Epithelial cell of esophagus (primary cell): Measurements from ENCODE around the gene PDLIM7.

ENCODE experiments used
- DNase-seq: peaks from one replicate; pipeline ENCODE4 v3.0.0; 2010; ENCODE audit warnings: low read depth
- H3K4me3 ChIP-seq: 2 replicates; pipeline ENCODE4 v1.5.1; 2011; ENCODE audit warnings: mild to moderate bottlenecking, low read length, control low read depth
- TF ChIP-seq, protein P1 (sequence below): IDR thresholded peaks from 2 replicates; pipeline ENCODE4 v1.5.1; 2011; ENCODE audit warnings: low read depth, mild to moderate bottlenecking, low read length, control low read depth, inconsistent platforms; ENCODE audit not compliant: insufficient read depth; ENCODE audit errors: missing control alignments

PDLIM7 gene

DNA sequence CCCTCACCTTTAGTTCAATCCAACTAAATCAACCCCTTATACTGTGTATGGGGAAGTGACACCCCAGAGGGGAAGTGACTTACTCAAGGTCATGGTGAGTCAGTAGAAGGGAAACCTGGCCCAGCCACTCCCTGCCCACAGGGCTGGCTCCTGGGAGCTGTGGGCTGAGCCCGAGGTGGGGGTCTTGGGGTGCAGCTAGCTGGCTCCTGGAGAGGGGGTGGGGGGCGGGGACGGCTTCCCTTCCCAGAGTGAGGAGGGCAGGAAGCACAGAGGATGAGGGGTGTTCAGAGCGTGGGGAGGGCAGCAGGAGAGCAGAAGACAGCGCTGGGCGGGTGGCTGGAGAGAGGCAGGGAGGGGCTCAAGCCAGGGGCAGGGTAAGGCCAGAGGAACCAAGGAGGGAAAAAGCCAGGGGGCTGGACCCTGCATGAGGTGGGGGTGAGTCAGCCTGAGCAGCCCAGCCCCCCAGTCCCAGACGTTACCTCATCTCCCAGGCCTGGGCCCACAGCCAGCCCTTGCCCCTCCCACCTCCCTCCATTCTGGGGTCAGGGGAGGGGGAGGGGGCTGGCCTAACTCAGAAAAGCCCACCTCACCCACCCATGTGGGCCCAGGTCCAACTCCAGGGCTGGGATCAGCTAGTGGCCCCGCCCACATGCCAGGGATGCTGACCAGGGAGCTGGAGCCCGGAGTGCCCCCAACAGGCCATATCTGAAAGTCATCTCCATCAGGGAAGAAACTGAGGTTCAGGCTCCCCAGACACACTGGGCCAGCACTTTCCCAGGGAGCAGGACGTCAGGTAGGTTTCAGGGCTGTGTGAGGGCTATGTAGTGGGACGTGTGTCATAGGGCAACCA, 2.8 kb downstream of the PDLIM7 start:
- H3K4me3 ChIP-seq: no peak overlapping the region
- peak; percentile 86 for DNase-seq
- TF ChIP-seq, protein P1, sequence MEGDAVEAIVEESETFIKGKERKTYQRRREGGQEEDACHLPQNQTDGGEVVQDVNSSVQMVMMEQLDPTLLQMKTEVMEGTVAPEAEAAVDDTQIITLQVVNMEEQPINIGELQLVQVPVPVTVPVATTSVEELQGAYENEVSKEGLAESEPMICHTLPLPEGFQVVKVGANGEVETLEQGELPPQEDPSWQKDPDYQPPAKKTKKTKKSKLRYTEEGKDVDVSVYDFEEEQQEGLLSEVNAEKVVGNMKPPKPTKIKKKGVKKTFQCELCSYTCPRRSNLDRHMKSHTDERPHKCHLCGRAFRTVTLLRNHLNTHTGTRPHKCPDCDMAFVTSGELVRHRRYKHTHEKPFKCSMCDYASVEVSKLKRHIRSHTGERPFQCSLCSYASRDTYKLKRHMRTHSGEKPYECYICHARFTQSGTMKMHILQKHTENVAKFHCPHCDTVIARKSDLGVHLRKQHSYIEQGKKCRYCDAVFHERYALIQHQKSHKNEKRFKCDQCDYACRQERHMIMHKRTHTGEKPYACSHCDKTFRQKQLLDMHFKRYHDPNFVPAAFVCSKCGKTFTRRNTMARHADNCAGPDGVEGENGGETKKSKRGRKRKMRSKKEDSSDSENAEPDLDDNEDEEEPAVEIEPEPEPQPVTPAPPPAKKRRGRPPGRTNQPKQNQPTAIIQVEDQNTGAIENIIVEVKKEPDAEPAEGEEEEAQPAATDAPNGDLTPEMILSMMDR: no peak

DNA sequence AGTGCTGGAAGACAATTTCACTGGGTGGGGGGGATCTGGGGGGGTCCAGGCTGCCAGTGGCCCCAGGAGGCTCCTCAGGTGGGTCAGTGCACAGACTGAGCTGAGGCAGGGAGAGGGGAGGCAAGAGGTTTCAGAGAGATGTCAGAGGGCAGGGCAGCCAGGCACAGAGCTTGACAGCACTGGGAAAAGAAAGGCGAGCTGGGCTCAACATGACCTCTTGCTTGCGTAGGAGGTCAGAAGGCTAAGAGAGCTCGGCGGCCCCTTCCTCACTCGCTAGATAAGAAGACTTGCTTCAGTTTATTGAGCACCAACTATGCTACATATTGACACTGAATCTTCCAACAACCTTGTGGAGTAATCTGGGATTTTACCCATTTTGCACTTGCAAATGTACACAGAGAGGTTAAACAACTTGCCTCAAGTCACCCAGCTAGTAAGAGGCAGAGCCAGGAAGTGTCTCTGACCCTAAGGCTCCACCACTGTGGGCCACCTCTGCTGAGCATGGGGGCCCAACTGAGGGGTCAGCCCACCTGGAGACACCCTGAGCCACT, 3.5 kb downstream of the PDLIM7 start:
- DNase-seq: no peak
- no peak overlapping the region for H3K4me3 ChIP-seq
- TF ChIP-seq, protein P1: no peak

DNA sequence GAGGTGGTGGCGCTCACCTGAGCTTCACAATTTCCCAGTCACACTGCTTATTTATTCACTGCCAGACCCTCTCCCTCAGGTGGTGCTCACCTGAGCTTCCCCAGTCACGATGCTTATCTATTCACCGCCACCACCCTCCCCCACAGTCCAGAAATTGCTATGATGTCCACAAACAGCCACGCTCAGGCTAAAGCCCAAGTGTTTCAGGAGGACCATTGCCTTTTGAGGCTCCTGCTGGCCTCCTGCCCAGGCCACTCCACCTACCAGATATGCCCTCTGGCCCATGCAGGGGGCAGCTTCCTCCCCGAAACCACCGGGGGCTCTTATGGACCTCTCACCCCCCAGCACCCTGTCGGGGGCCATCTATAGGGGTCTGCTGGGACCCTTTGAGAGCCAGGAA, 4.6 kb downstream of the PDLIM7 start:
- no peak for DNase-seq
- H3K4me3 ChIP-seq: no peak overlapping the region
- TF ChIP-seq, protein P1: no peak

DNA sequence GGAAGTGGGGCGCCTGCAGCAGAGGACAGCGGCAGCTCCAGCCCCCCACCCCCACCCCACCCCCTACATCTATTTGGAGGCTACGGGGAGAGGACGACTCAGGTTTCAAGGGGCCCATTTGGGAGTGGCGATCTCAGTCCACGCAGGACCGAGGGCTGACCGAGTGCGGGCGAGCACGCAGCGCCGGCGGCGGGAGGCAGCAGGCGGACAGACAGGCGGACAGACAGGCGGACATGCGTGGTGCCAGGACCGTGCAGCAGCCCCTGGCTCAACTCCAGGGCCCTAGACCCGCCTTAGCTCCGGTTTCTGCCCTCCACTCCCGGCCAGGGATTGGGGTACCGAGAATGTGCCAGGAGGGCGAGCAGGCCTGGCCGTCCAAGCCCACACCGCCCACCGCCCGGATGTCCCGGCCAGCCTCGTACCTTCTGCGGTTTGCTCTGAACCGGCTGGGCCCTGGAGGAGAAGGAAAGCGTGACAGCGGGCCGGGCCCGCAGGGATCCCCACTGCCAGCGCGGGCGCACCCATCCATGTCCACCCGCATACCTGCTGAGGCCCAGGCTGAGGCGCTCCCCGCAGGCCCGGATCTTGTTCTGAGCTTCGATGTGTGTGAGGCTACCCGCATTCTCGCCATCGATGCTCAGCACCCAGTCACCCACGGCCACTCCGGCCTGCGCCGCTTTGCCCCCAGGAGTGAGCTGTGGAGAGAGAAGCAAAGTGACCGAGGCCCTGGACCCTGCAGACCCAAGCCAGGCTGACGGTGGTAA, 5.2 kb downstream of the PDLIM7 start:
- H3K4me3 ChIP-seq: no peak overlapping the region

DNA sequence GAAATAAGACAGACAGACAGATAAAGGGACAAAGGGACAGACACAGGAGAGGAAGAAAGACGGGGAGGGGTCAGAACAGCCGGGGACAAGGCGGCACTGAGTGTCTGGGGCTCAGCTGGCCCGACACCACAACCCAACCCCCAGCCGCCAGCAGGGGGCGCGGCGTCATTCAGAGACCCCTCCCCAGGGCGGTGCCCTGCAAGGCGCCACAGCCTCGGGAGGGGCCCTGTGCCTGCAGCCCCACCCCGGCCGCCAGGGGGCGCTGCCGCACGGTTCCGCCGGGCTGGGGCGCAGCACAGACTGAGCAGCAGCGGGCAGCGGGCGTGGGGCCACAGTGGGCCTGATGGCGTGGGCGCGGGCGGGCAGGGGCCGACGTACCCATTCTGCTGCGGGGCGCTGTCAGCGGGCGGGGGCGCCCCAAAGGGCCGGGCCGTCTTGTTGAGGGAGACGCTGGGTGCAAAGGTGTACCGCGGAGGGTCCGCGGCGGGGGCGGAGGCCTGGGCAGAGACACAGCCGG, 5.9 kb downstream of the PDLIM7 start:
- DNase-seq: peak; percentile 57
- TF ChIP-seq, protein P1: peak; percentile 46
- no peak overlapping the region for H3K4me3 ChIP-seq

More for the DNA sequence above, 5.2 kb downstream of the PDLIM7 start:
- TF ChIP-seq, protein P1: no peak
- DNase-seq: no peak

DNA sequence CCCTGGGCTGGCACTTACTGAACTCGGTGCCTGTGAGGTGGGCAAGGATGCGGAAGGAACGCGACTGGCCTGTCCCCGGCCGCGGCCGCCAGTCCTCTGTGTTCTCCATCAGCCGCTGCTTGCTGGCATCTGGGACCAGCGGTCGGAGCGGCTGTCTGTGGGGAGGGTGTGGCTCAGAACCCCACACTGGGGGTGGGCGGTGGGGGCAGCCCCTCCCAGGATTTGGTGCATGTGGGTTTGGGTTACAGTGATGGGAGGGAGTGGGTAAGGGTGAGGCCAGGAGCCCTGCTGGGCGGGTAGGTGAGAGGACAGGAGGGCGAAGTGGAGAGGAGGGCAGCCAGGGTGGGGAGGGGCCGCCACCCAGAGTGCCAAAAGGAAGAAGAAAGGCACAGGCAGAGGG, 6.4 kb downstream of the PDLIM7 start:
- TF ChIP-seq, protein P1: no peak
- no peak for DNase-seq
- no peak overlapping the region for H3K4me3 ChIP-seq
